Measurements from ENCODE around the gene SYPL1.

- TF ChIP-seq, protein P1, sequence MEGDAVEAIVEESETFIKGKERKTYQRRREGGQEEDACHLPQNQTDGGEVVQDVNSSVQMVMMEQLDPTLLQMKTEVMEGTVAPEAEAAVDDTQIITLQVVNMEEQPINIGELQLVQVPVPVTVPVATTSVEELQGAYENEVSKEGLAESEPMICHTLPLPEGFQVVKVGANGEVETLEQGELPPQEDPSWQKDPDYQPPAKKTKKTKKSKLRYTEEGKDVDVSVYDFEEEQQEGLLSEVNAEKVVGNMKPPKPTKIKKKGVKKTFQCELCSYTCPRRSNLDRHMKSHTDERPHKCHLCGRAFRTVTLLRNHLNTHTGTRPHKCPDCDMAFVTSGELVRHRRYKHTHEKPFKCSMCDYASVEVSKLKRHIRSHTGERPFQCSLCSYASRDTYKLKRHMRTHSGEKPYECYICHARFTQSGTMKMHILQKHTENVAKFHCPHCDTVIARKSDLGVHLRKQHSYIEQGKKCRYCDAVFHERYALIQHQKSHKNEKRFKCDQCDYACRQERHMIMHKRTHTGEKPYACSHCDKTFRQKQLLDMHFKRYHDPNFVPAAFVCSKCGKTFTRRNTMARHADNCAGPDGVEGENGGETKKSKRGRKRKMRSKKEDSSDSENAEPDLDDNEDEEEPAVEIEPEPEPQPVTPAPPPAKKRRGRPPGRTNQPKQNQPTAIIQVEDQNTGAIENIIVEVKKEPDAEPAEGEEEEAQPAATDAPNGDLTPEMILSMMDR (tag by site-specific recombination; IDR thresholded peaks at IDR 0.05), result no peak
- TF ChIP-seq ZNF664 (tag by site-specific recombination; IDR thresholded peaks at IDR 0.05), result no peak
- no peak for TF ChIP-seq PATZ1 (tag by site-specific recombination; IDR thresholded peaks at IDR 0.05)
- no peak for TF ChIP-seq ZNF24 (tag by site-specific recombination; IDR thresholded peaks at IDR 0.05)
- TF ChIP-seq ZNF423 (tag by site-specific recombination; IDR thresholded peaks at IDR 0.05), result no peak
- no peak for TF ChIP-seq TSHZ1 (tag by site-specific recombination; IDR thresholded peaks at IDR 0.05; ENCODE audit: borderline replicate concordance)
- no peak for TF ChIP-seq MYNN (tag by site-specific recombination; IDR thresholded peaks at IDR 0.05; ENCODE audit: borderline replicate concordance)
- TF ChIP-seq ZNF530 (tag by site-specific recombination; IDR thresholded peaks at IDR 0.05; ENCODE audit: low read depth), result no peak
- no peak for TF ChIP-seq ZNF416 (tag by site-specific recombination; IDR thresholded peaks at IDR 0.05)
Observed at GRCh38 chr7:106070567-106071254, 41.4 kb downstream of the SYPL1 start.

Measured in HEK293 (cell line).